ENCODE measurements around the gene CACNA1A. TPM values are rescaled to one million over a fixed set of nuclear protein-coding genes. Genes with fewer than 3 reads are reported as not detected.

Gene CACNA1A
- polyA plus RNA-seq, 3 donors, result 1.8 to 3.6 (median 1.9) TPM

- DNase-seq (ENCODE audit: extremely low read depth in 1 of 11, low read depth in 9 of 11, low spot score in 4 of 11), result no peak
Measured at GRCh38 chr19:13505164-13505695, 1.0 kb downstream of the CACNA1A start.

GRCh38 chr19:13503570-13504235 lies 2.6 kb downstream of the CACNA1A start:
- no peak for DNase-seq (ENCODE audit: extremely low read depth in 1 of 11, low read depth in 9 of 11, low spot score in 4 of 11)

DNA sequence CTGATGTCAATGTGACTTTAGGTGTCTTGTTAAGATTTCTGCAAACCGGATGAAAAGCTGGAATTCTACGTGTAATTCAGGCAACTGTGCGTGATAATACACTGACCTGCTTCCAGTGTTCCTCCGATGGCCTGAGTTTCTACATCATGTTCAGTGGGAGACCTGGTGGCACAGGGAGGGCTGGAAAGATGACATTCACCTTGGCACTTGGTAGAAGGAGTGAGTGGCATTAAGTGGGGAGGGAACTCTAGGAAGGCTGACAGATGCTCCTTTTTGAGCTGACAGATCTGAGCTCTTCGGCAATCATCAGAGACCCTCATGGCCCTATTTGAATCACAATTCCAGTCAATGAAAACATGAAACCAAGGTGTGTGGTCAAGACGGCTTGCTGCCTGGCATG lies 4.0 kb downstream of the CACNA1A start:
- no peak for DNase-seq (ENCODE audit: extremely low read depth in 1 of 11, low read depth in 9 of 11, low spot score in 4 of 11)

DNA sequence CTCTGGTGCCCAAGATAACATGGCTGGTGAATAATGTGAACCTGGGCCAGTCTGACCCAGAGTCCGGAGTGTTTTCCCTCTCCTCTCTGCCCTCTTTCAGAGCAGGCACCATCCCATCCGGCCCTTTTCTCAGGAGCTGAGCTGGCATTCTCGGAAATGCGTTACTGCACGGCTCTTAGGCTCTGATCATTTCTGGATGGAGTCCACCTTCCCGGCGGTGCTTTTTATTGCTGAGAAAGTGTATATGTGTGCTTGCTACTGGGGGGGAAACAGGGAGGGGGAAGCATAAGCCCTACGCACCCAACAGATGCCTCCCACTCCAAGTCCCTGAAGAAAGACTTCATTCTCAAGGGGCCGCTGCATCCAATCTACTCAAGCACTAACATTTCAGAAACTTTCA lies 6.6 kb downstream of the CACNA1A start:
- DNase-seq (ENCODE audit: extremely low read depth in 1 of 11, low read depth in 9 of 11, low spot score in 4 of 11), result no peak

DNA sequence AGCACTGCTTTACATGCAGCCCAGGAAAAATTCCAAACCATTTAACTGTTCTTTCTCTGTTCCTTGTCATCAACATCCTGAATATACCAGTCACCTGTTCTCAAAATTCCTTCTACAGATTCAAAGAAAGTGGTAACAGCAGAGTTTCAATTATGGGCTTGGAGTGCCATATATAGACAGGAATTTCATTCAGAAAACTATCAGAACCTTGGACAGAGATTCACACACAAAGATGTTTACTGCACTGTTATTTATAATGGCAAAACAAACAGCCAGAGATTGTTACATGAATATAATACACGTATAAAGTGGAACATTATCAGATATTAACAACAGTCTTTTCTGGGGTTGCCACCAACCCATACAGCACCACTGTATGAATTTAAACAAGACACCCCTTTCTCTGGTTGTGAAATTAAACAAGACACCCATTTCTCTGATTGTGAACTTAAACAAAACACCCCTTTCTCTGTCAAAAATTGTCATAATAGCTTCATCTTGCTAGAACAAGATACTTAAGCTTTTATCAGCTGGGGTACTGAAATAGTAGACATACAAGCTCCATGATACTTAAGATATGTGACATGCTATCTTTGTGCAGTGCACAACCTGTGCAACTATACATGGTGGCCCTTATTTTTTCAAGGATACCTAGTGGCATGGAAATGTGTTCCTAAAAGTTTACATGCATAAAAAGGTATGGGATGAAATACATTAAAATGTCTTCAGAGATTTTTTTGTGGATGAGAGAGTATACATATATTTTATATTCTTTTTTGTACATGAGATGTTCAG lies 12.6 kb downstream of the CACNA1A start:
- DNase-seq (ENCODE audit: extremely low read depth in 1 of 11, low read depth in 9 of 11, low spot score in 4 of 11), result no peak

- DNase-seq (ENCODE audit: extremely low read depth in 1 of 11, low read depth in 9 of 11, low spot score in 4 of 11), result no peak
Measured at GRCh38 chr19:13492128-13492527, 14.2 kb downstream of the CACNA1A start.

DNA sequence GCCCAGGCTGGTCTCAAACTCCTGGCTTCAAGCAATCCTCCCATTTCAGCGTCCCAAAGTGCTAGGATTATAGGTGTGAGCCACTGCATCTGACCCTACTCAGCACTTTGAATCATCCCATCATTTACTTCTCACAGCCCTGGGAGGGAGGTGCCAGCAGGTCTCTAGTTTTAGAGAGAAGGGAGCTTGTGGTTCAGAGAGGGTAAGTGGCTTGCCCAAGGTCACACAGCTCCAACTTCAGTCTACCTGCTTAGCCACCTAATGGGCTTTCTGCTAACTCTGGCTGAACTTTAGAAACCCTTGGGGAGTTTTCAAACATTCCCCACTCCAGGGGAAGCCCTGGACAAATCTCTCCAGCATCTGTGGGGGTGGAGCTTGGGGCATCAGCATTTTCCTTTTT lies 18.3 kb downstream of the CACNA1A start:
- DNase-seq (ENCODE audit: extremely low read depth in 1 of 11, low read depth in 9 of 11, low spot score in 4 of 11), result no peak

DNA sequence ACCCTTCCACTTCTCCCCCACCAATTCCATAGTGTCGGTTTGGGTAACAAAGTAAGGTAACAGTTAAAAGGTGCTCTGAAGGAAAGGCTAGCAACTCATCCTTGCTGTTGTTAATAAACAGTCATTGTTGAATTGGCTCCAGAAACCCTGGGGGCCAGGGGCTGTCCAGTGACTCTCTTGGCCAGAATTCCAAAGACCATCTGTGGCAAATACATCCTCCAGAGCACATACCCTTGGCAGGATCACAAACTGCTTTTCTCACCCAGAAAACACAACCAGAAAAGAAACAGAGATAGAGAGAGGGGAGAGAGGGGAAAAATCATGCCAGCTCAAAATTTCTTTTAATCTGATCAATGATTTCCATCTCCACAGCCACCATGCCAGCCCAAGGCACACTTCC lies 22.1 kb downstream of the CACNA1A start:
- DNase-seq (ENCODE audit: extremely low read depth in 1 of 11, low read depth in 9 of 11, low spot score in 4 of 11), result no peak

DNA sequence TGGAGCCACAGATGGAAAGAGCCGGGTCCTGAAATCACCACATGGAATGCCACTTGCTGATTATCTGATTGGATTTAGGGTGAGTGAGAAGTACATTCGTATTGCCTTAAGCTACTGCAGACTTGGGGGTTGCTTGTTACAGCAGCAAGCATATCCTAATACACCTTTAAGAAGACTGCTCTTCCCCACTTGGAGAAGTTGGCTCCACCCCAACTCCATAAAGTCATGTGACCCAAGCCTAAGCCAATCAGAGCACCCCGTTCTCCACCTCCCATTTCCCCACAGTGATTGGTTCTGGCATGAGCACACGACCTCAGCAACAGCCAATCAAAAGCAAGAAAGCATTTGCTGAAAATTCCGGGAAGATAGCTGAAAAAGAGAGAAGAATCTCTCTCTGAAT lies 23.1 kb downstream of the CACNA1A start:
- no peak for DNase-seq (ENCODE audit: extremely low read depth in 1 of 11, low read depth in 9 of 11, low spot score in 4 of 11)

- no peak for DNase-seq (ENCODE audit: extremely low read depth in 1 of 11, low read depth in 9 of 11, low spot score in 4 of 11)
Measured at GRCh38 chr19:13478576-13478975, 27.7 kb downstream of the CACNA1A start.

- DNase-seq (ENCODE audit: extremely low read depth in 1 of 11, low read depth in 9 of 11, low spot score in 4 of 11), result no peak
Measured at GRCh38 chr19:13476071-13476470, 30.2 kb downstream of the CACNA1A start.

GRCh38 chr19:13475044-13475443 lies 31.2 kb downstream of the CACNA1A start:
- DNase-seq (ENCODE audit: extremely low read depth in 1 of 11, low read depth in 9 of 11, low spot score in 4 of 11), result no peak

- DNase-seq (ENCODE audit: extremely low read depth in 1 of 11, low read depth in 9 of 11, low spot score in 4 of 11), result no peak
Measured at GRCh38 chr19:13466697-13467096, 39.6 kb downstream of the CACNA1A start.

- peak in 9 of 11 donors; percentile 4 to 41 (median 15) for DNase-seq (ENCODE audit: extremely low read depth in 1 of 11, low read depth in 9 of 11, low spot score in 4 of 11)
Measured at GRCh38 chr19:13463296-13463695, 43.0 kb downstream of the CACNA1A start.

DNA sequence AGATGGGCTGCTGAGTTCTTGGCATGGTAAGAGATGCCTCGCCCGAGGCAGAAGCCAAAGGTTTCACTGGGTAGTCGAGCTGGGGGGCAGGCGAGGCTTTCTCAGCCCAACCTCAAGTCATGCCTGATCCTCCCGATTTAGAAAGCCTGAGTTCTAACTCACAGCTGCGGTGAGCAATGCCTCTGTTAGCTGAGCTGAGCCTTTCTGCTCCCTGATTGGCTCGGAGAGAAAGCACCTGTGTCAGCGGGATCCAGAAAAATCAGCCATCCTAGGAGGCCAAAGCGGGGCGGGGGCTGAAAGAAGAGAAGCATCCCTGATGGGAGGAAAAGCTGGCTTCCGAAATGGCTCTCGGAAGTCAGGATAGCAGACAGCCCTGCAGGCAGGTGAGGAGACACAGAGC lies 44.7 kb downstream of the CACNA1A start:
- DNase-seq (ENCODE audit: extremely low read depth in 1 of 11, low read depth in 9 of 11, low spot score in 4 of 11), result no peak

- no peak for DNase-seq (ENCODE audit: extremely low read depth in 1 of 11, low read depth in 9 of 11, low spot score in 4 of 11)
Measured at GRCh38 chr19:13460045-13460444, 46.2 kb downstream of the CACNA1A start.

GRCh38 chr19:13459351-13459750 lies 46.9 kb downstream of the CACNA1A start:
- no peak for DNase-seq (ENCODE audit: extremely low read depth in 1 of 11, low read depth in 9 of 11, low spot score in 4 of 11)

DNA sequence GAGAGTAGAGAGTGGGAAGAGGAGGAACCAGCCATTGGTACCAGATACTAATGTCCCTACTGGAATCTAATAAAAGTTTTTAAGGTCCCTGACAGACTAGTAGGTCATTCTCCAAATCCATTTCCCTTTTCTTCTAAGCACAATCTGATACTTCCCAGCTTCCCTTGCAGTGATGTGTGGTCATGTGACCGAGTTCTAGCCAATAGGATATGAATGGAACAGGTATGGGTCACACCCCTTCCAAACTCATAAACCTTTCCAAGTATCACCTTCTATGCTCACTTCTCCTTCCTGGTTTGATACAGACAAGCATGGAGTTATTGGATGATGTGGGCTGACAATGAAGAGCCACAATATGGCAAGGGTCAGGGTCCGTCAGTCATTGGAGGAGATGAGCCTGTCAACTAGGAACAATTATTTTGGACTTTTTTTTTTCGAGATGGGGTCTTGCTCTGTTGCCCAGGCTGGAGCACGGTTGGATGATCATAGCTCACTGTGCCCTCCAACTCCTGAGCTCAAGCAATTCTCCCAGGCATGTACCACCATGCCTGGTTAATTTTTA lies 54.8 kb downstream of the CACNA1A start:
- no peak for DNase-seq (ENCODE audit: extremely low read depth in 1 of 11, low read depth in 9 of 11, low spot score in 4 of 11)

- no peak for DNase-seq (ENCODE audit: extremely low read depth in 1 of 11, low read depth in 9 of 11, low spot score in 4 of 11)
Measured at GRCh38 chr19:13447978-13448377, 58.3 kb downstream of the CACNA1A start.

Data from renal cortex interstitium (tissue), 11 donors.